Caco-2 (cell line): ENCODE measurements around the gene HLA-DQB2. TPM values are rescaled to one million over a fixed set of nuclear protein-coding genes. Genes with fewer than 3 reads are reported as not detected.

Source experiments
- BruUV-seq: library from RNA; stranded (reverse); fragments of 400-500 nt; replicated peaks from 2 replicates; lab custom pipeline; 2021; lab: Mats Ljungman, UMichigan
- CTCF ChIA-PET: fragments of 300-600 bp; sonication (Branson Sonifier 250); formaldehyde crosslinking; loops from one replicate; lab custom pipeline; 2022; ENCODE audit warnings: antibody characterized with exemption; lab: Charles Lee
- POLR2A ChIA-PET: fragments of 300-600 bp; sonication (Branson Sonifier 250); formaldehyde crosslinking; loops from one replicate; lab custom pipeline; 2022; ENCODE audit warnings: antibody characterized with exemption; lab: Charles Lee
- DNase-seq, 2 experiments: peaks; one replicate each; pipeline versions ENCODE4 v3.0.0 to v3.0.0-alpha.2; 2020 to 2022
- H3K27me3 ChIP-seq: replicated peaks from 2 replicates; pipeline ENCODE4 v1.6.0; 2011; ENCODE audit warnings: low read length; ENCODE audit not compliant: control insufficient read depth, insufficient read depth
- H3K36me3 ChIP-seq: 2 replicates; pipeline ENCODE4 v1.5.1; 2011; ENCODE audit warnings: low read length; ENCODE audit not compliant: control insufficient read depth, insufficient read depth
- H3K4me1 ChIP-seq: fragments of 250-450 bp; sonication (Bioruptor Pico); 2 replicates; pipeline ENCODE4 v1.5.1; 2020; ENCODE audit warnings: mild to moderate bottlenecking
- H3K4me3 ChIP-seq: 2 replicates; pipeline ENCODE4 v1.5.1; 2011; ENCODE audit warnings: low read depth, mild to moderate bottlenecking, control low read depth, low read length
- H3K9me3 ChIP-seq: fragments of 250-450 bp; sonication (Bioruptor Pico); 2 replicates; pipeline ENCODE4 v1.5.1; 2020; ENCODE audit warnings: mild to moderate bottlenecking, moderate library complexity
- H3K27ac Mint-ChIP-seq: one replicate; pipeline ENCODE4 v1.8.0; 2022; ENCODE audit warnings: mixed read lengths; ENCODE audit not compliant: unreplicated experiment
- H3K27me3 Mint-ChIP-seq: one replicate; pipeline ENCODE4 v1.8.0; 2022; ENCODE audit warnings: mixed read lengths; ENCODE audit not compliant: insufficient read depth, unreplicated experiment
- H3K36me3 Mint-ChIP-seq: one replicate; pipeline ENCODE4 v1.8.0; 2022; ENCODE audit warnings: mild to moderate bottlenecking, mixed read lengths; ENCODE audit not compliant: insufficient read depth, unreplicated experiment
- H3K4me1 Mint-ChIP-seq: one replicate; pipeline ENCODE4 v1.8.0; 2022; ENCODE audit warnings: low read depth, mixed read lengths; ENCODE audit not compliant: unreplicated experiment
- H3K4me3 Mint-ChIP-seq: one replicate; pipeline ENCODE4 v1.8.0; 2022; ENCODE audit warnings: mild to moderate bottlenecking, moderate library complexity, mixed read lengths; ENCODE audit not compliant: unreplicated experiment
- H3K9me3 Mint-ChIP-seq: one replicate; pipeline ENCODE4 v1.8.0; 2022; ENCODE audit warnings: mixed read lengths; ENCODE audit not compliant: unreplicated experiment
- CTCF ChIP-seq, 2 experiments: fragments of 200-600 bp in 1 of 2; IDR thresholded peaks; 1 replicate in 1 of 2; 2 replicates in 1 of 2; pipeline versions ENCODE4 v1.5.1 to v1.8.0; 2011 to 2022; ENCODE audit warnings: antibody characterized with exemption in 1 of 2, control low read depth in 1 of 2, inconsistent platforms in 1 of 2, low read depth in 1 of 2, low read length in 1 of 2, mild to moderate bottlenecking in 1 of 2, moderate library complexity in 1 of 2; ENCODE audit not compliant: insufficient read depth in 1 of 2, severe bottlenecking in 1 of 2, unreplicated experiment in 1 of 2
- intact Hi-C: fragments of 100-400 bp; cut with micrococcal nuclease; formaldehyde crosslinking; loops from one replicate; pipeline ENCODE4 v1.10.0; 2022; ENCODE audit not compliant: unreplicated experiment
- total RNA-seq: library from RNA; stranded (reverse); gene quantifications from 2 replicates; pipeline ENCODE4 v1.2.3, GENCODE V29; 2022

The HLA-DQB2 gene
- total RNA-seq, 1 experiment from 2014 or later = not detected

- Mint-ChIP-seq H3K4me1 (no peaks in the 10 kb centered on the region), H3K4me3 (no peak overlapping the region), H3K27ac (no peak overlapping the region), H3K27me3 (peaks cover 13% of the 10 kb centered on the region), H3K9me3 (no peaks in the 10 kb centered on the region), H3K36me3 (no peaks in the 10 kb centered on the region)
- intact Hi-C loops = no loop called here
- ChIA-PET CTCF (no interaction called here), POLR2A (no interaction called here)
- no peak for TF ChIP-seq CTCF (IDR thresholded peaks at IDR 0.05; ENCODE audit: insufficient read depth in 1 of 2, low read depth in 1 of 2, low read length in 1 of 2, severe bottlenecking in 1 of 2, unreplicated experiment in 1 of 2)
- H3K4me1 ChIP-seq = no peaks in the 10 kb centered on the region
- H3K27me3 ChIP-seq = 0 out of 2 replicates have a peak, but pooled peaks cover 2% of the 10 kb centered on the region
- no peak for DNase-seq
- H3K36me3 ChIP-seq = no peaks in the 10 kb centered on the region
- no TSS peak for BruUV-seq
- no peak overlapping the region for H3K4me3 ChIP-seq
- H3K9me3 ChIP-seq = no peaks in the 10 kb centered on the region
These were observed 25.2 kb downstream of the HLA-DQB2 start for GRCh38 chr6:32738126-32738525.

GRCh38 chr6:32718879-32719278 is 44.5 kb downstream of the HLA-DQB2 start:
- no peak for DNase-seq
- H3K27me3 Mint-ChIP-seq = peaks cover 14% of the 10 kb centered on the region
- Histone ChIP-seq H3K36me3 (no peaks in the 10 kb centered on the region), H3K27me3 (no peaks in the 10 kb centered on the region; the same call in 1 of the 2 replicates), H3K4me1 (no peaks in the 10 kb centered on the region), H3K4me3 (no peak overlapping the region), H3K9me3 (no peaks in the 10 kb centered on the region)
- intact Hi-C loops = no loop called here
- ChIA-PET POLR2A (no interaction called here), CTCF (no interaction called here)
- H3K36me3 Mint-ChIP-seq = no peaks in the 10 kb centered on the region
- TF ChIP-seq CTCF (IDR thresholded peaks at IDR 0.05; ENCODE audit: insufficient read depth in 1 of 2, low read depth in 1 of 2, low read length in 1 of 2, severe bottlenecking in 1 of 2, unreplicated experiment in 1 of 2) = no peak
- H3K4me3 Mint-ChIP-seq = no peak overlapping the region
- no peaks in the 10 kb centered on the region for H3K4me1 Mint-ChIP-seq
- no TSS peak for BruUV-seq
- H3K9me3 Mint-ChIP-seq = no peaks in the 10 kb centered on the region
- H3K27ac Mint-ChIP-seq = no peak overlapping the region

- Mint-ChIP-seq H3K4me3 (no peak overlapping the region), H3K9me3 (no peaks in the 10 kb centered on the region), H3K27me3 (peaks cover 13% of the 10 kb centered on the region), H3K36me3 (no peaks in the 10 kb centered on the region), H3K27ac (no peak overlapping the region), H3K4me1 (no peaks in the 10 kb centered on the region)
- BruUV-seq = no TSS peak
- no peaks in the 10 kb centered on the region for H3K36me3 ChIP-seq
- intact Hi-C loops = no loop called here
- DNase-seq = no peak
- no peak overlapping the region for H3K4me3 ChIP-seq
- no peak for TF ChIP-seq CTCF (IDR thresholded peaks at IDR 0.05; ENCODE audit: insufficient read depth in 1 of 2, low read depth in 1 of 2, low read length in 1 of 2, severe bottlenecking in 1 of 2, unreplicated experiment in 1 of 2)
- ChIA-PET POLR2A (no interaction called here), CTCF (no interaction called here)
- no peaks in the 10 kb centered on the region for H3K9me3 ChIP-seq
- no peaks in the 10 kb centered on the region for H3K4me1 ChIP-seq
- no peaks in the 10 kb centered on the region; the same call in 1 of the 2 replicates for H3K27me3 ChIP-seq
These were observed 46.9 kb downstream of the HLA-DQB2 start for GRCh38 chr6:32716396-32716795.
